BLaER1 treated with 17β-estradiol and CSF1 and Interleukin-3, amounts not matched to agents 10 nM and 100 nM (cell line): Measurements from ENCODE around the gene LIPE.

Source experiments
- H3K27ac ChIP-seq, 11 experiments: shearing (Covaris generic); formaldehyde crosslinking; 2 replicates each; pipeline ENCODE4 v1.8.1; 2022
- H3K27me3 ChIP-seq, 11 experiments: shearing (Covaris generic); formaldehyde crosslinking; 2 replicates each; pipeline ENCODE4 v1.8.1; 2022
- H3K36me3 ChIP-seq, 11 experiments: shearing (Covaris generic); formaldehyde crosslinking; 2 replicates each; pipeline ENCODE4 v1.8.1; 2022
- H3K4me1 ChIP-seq, 10 experiments: shearing (Covaris generic); formaldehyde crosslinking; 2 replicates each; pipeline ENCODE4 v1.8.1; 2022
- H3K4me2 ChIP-seq, 11 experiments: shearing (Covaris generic); formaldehyde crosslinking; 2 replicates each; pipeline ENCODE4 v1.8.1; 2022
- H3K4me3 ChIP-seq, 10 experiments: shearing (Covaris generic); formaldehyde crosslinking; 2 replicates each; pipeline ENCODE4 v1.8.1; 2022
- H3K9ac ChIP-seq, 11 experiments: shearing (Covaris generic); formaldehyde crosslinking; 2 replicates each; pipeline ENCODE4 v1.8.1; 2022
- H3K9me3 ChIP-seq, 11 experiments: shearing (Covaris generic); formaldehyde crosslinking; replicated peaks in 1 of 11; 2 replicates each; pipeline ENCODE4 v1.8.1; 2022
- H4K20me1 ChIP-seq, 11 experiments: shearing (Covaris generic); formaldehyde crosslinking; 2 replicates each; pipeline ENCODE4 v1.8.1; 2022
- Cebpa-rat ChIP-seq, 11 experiments: shearing (Covaris generic); IDR thresholded peaks; 2 replicates each; pipeline ENCODE4 v1.8.1; 2022

LIPE gene

DNA sequence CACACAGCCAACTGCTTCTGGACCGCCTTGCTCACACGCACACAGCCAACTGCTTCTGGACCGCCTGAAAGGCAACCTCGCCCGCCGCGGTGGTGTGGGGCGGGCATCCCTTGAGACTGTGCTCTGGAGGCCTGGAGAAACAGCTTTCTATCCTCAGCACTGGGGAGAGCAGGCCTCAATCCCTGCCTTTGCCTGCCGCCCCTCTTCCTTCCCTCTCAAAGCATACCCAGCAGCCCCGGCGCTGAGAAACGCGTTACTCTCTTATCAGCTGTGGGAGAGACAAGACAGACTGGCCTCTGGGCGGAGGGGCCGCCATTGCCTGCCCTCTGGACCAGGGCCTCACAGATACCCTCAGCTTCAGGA is 2.9 kb downstream of the LIPE start:
- H3K9ac ChIP-seq, result peak overlapping the region in 1 of 11 experiments; percentile 83; a peak in 2 of 22 replicates
- peak overlapping the region in 6 of 10 experiments; percentile 67 to 80 (median 76); a peak in 8 of 20 replicates for H3K4me3 ChIP-seq
- peak overlapping the region; percentile 83 to 99 (median 96) for H3K4me2 ChIP-seq
- H4K20me1 ChIP-seq, result peaks cover 0 to 24% (median 16%) of the 10 kb centered on the region in 11 experiments; a peak in 12 of 22 replicates
- 0 out of 22 replicates have a peak, but pooled peaks cover 0 to 4% (median 0%) of the 10 kb centered on the region in 11 experiments for H3K9me3 ChIP-seq
- H3K27me3 ChIP-seq, result no peaks in the 10 kb centered on the region
- H3K36me3 ChIP-seq, result no peaks in the 10 kb centered on the region
- TF ChIP-seq Cebpa-rat (IDR thresholded peaks at IDR 0.05), result no peak
- H3K27ac ChIP-seq, result peak overlapping the region in 4 of 11 experiments; percentile 75 to 88 (median 80); a peak in 3 of 22 replicates
- peaks cover 29 to 56% (median 46%) of the 10 kb centered on the region in 10 experiments for H3K4me1 ChIP-seq

DNA sequence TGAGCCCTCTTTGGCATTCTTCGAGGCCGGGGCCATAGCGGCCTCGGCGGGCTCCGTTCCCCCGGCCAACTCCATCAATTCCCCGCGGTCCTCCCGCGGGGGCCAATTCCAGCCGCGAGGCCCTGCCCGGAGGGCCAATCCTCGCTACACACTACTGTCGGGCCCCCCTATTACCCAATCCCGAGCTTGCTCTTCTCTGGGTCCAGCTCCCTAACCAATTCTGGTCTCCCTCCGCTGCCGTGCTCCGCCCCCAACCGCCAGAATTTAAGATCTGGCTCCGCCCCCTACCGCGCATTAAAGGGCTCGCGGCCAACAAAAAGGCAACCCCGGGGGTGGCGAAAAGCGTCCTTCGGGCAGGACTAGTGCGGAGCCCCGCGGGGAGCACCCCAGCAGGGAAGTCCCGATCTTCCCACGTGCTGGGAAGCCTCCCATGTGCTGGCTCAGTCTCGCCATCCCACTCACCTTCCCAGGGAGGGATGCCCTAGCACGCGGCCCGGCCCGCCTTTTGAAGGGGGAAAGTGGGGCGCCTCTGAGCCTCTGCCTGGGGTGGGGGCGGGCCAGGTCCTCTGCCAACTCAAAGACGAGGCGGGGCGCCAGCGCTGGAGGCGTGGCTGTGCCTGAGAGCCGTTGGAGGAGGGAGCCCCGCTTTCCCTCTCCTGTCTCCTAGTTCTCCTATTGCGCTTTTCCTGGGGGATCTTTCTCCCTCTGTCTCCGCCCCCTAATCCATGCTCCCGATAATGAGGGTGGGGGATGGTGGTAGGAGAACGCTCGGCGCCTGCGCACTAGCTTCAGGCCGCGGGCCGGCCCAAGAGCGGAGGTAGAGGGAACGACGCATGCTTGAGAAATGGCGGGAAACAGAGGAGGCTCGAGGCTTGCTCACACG is 3.5 kb downstream of the LIPE start:
- peaks cover 0 to 2% (median 0%) of the 10 kb centered on the region in 11 experiments; a peak in 2 of 22 replicates for H3K36me3 ChIP-seq
- TF ChIP-seq Cebpa-rat (IDR thresholded peaks at IDR 0.05), result peak in 2 of 11 experiments; percentile 24 to 29; a peak in 1 of 22 replicates
- H3K4me3 ChIP-seq, result peak overlapping the region; percentile 64 to 87 (median 78)
- H4K20me1 ChIP-seq, result peaks cover 0 to 29% (median 16%) of the 10 kb centered on the region in 11 experiments; a peak in 12 of 22 replicates
- peak overlapping the region; percentile 58 to 86 (median 80); a peak in 21 of 22 replicates for H3K9ac ChIP-seq
- H3K4me1 ChIP-seq, result peaks cover 29 to 59% (median 49%) of the 10 kb centered on the region in 10 experiments
- 0 out of 22 replicates have a peak, but pooled peaks cover 0 to 4% (median 0%) of the 10 kb centered on the region in 11 experiments for H3K9me3 ChIP-seq
- H3K4me2 ChIP-seq, result peak overlapping the region; percentile 83 to 99 (median 96)
- H3K27me3 ChIP-seq, result no peaks in the 10 kb centered on the region
- H3K27ac ChIP-seq, result peak overlapping the region in 10 of 11 experiments; percentile 20 to 88 (median 77); a peak in 18 of 22 replicates

DNA sequence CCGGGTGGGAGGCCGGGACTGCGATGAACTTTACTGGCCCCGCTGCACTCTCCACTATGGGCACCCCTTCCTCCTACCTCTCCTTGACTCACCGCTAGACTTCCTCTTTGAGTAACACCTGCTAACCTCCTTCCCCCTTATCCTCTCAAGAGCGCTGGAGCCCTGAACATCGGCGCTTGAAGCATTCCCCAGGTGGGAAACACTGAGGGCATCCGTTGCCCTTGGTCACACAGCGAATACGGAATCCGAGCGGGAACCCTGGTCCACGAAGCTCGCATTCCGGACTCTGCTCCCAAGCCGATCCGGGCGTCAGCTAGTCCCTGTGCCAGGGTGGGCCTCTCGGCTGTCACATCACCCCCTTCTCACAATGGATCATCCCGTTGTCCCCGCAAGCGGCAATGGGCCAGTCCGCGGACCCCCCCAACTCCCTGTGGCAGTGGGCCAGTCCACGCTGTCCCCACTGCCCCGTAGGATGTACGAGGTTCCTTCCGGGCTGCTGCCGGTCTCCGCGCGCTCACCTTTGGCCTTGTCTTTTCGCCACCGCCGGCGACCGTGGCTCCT is 4.2 kb downstream of the LIPE start:
- Histone ChIP-seq H3K4me2 (peak overlapping the region; percentile 83 to 99 (median 96)), H3K27me3 (no peaks in the 10 kb centered on the region), H3K9me3 (0 out of 22 replicates have a peak, but pooled peaks cover 0 to 4% (median 0%) of the 10 kb centered on the region in 11 experiments), H3K27ac (peak overlapping the region in 10 of 11 experiments; percentile 20 to 88 (median 77); a peak in 18 of 22 replicates), H3K4me3 (peak overlapping the region; percentile 64 to 87 (median 78)), H3K9ac (peak overlapping the region; percentile 58 to 86 (median 80); a peak in 21 of 22 replicates), H3K4me1 (peaks cover 29 to 59% (median 49%) of the 10 kb centered on the region in 10 experiments), H3K36me3 (peaks cover 0 to 9% (median 5%) of the 10 kb centered on the region in 11 experiments; a peak in 7 of 22 replicates), H4K20me1 (peaks cover 0 to 29% (median 16%) of the 10 kb centered on the region in 11 experiments; a peak in 12 of 22 replicates)
- TF ChIP-seq Cebpa-rat (IDR thresholded peaks at IDR 0.05), result no peak

DNA sequence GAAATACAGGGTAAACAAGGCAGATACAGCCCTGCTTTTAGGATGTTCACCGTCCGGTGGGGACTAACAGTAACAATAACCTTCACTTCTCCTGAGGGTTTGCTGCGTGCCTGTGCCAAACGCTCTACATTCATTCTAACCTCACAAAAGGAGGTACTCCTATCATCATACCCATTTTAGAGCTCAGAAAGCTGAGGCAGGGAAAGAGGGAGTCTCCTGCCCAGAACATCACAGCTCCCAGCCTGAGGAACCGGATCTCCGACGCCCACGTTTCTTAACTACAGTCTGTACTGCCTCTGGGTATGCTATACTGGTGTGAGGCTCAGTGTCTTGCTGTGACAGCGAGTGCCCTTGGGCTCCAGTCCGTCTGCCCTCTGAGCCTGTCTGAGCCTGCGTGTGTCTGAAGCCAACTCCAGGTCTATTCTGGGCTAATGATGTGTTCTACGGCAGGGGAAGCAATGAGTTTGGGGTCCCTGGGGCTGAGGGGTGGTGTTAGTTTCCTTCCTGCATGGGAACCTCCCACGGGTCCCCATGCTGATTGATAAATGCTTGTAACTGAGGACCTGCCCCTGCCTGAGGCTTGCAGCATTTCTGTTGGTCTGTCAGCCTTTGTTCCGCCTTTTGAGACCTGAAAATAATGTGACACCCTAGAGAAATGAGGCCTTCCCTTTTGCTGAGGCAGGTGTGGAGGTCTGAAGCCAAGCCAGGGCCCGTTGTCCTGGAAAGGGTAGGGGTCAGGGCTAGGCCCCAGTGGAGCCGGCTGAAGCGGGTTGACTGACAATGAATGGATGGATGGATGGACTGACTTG is 4.9 kb downstream of the LIPE start:
- peak overlapping the region; percentile 64 to 87 (median 78) for H3K4me3 ChIP-seq
- peaks cover 29 to 59% (median 49%) of the 10 kb centered on the region in 10 experiments for H3K4me1 ChIP-seq
- H3K9ac ChIP-seq, result peak overlapping the region; percentile 58 to 86 (median 80); a peak in 21 of 22 replicates
- TF ChIP-seq Cebpa-rat (IDR thresholded peaks at IDR 0.05), result no peak
- peaks cover 0 to 15% (median 9%) of the 10 kb centered on the region in 11 experiments; a peak in 9 of 22 replicates for H3K36me3 ChIP-seq
- H3K27me3 ChIP-seq, result no peaks in the 10 kb centered on the region
- H3K27ac ChIP-seq, result peak overlapping the region in 9 of 11 experiments; percentile 50 to 88 (median 79); a peak in 17 of 22 replicates
- H4K20me1 ChIP-seq, result peaks cover 0 to 29% (median 16%) of the 10 kb centered on the region in 11 experiments; a peak in 12 of 22 replicates
- 0 out of 22 replicates have a peak, but pooled peaks cover 0 to 4% (median 0%) of the 10 kb centered on the region in 11 experiments for H3K9me3 ChIP-seq
- H3K4me2 ChIP-seq, result peak overlapping the region; percentile 83 to 99 (median 96)

DNA sequence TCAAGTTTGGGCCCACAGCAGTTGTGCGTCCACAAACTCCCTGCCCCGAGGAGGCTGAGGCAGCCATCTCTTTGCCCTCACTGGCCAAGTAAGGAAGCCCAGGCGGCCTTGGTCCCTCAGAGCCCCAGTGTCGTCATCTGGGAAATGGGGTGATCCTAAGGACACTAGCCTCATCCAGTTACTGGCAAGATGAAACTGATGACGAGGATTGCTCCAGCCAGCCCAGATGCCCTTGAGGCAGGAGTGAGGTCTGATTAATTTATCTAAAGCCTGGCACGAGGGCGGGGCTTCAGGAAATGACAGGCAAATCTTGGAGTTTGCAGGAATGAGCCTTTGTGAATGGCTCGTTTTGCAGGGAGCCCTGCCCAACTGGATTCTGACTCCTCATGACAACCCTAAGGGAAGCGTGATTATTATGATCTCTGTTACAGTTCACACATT is 5.6 kb downstream of the LIPE start:
- 0 out of 22 replicates have a peak, but pooled peaks cover 0 to 4% (median 0%) of the 10 kb centered on the region in 11 experiments for H3K9me3 ChIP-seq
- H3K9ac ChIP-seq, result peak overlapping the region in 7 of 11 experiments; percentile 78 to 86 (median 84); a peak in 12 of 22 replicates
- peak overlapping the region; percentile 83 to 99 (median 96) for H3K4me2 ChIP-seq
- TF ChIP-seq Cebpa-rat (IDR thresholded peaks at IDR 0.05), result no peak
- H3K36me3 ChIP-seq, result peaks cover 0 to 19% (median 9%) of the 10 kb centered on the region in 11 experiments; a peak in 9 of 22 replicates
- peak overlapping the region in 5 of 11 experiments; percentile 79 to 88 (median 82); a peak in 9 of 22 replicates for H3K27ac ChIP-seq
- H3K4me1 ChIP-seq, result peaks cover 29 to 52% (median 48%) of the 10 kb centered on the region in 10 experiments
- peak overlapping the region in 3 of 10 experiments; percentile 74 to 85 (median 78); a peak in 4 of 20 replicates for H3K4me3 ChIP-seq
- no peaks in the 10 kb centered on the region for H3K27me3 ChIP-seq
- H4K20me1 ChIP-seq, result peaks cover 0 to 29% (median 16%) of the 10 kb centered on the region in 11 experiments; a peak in 12 of 22 replicates

DNA sequence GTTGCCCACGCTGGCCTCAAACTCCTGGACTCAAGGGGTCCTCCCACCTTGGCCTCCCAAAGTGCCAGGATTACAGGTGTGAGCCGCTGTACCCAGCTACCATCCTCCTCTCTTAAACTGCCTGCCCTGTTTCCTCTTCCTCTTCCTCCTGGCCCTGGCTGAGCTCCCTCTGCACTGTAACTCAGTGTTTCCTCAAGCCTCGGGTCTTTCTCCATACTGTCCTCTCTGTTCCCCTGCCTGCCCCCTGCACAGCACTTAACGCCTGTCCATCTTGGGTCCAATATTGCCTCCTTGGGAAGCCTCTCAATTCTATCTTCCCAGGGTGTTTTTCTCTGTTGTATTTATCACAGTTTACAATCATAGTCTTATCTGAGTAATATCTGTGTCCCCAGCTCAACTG is 6.1 kb downstream of the LIPE start:
- no peak overlapping the region for H3K4me3 ChIP-seq
- peaks cover 0 to 29% (median 16%) of the 10 kb centered on the region in 11 experiments; a peak in 12 of 22 replicates for H4K20me1 ChIP-seq
- H3K36me3 ChIP-seq, result peaks cover 0 to 19% (median 9%) of the 10 kb centered on the region in 11 experiments; a peak in 9 of 22 replicates
- peak overlapping the region; percentile 83 to 99 (median 96) for H3K4me2 ChIP-seq
- TF ChIP-seq Cebpa-rat (IDR thresholded peaks at IDR 0.05), result no peak
- H3K9ac ChIP-seq, result peak overlapping the region in 6 of 11 experiments; percentile 19 to 86 (median 84); a peak in 10 of 22 replicates
- peaks cover 29 to 50% (median 48%) of the 10 kb centered on the region in 10 experiments for H3K4me1 ChIP-seq
- no peaks in the 10 kb centered on the region for H3K27me3 ChIP-seq
- 0 out of 22 replicates have a peak, but pooled peaks cover 0 to 4% (median 0%) of the 10 kb centered on the region in 11 experiments for H3K9me3 ChIP-seq
- H3K27ac ChIP-seq, result peak overlapping the region in 5 of 11 experiments; percentile 11 to 88 (median 82); a peak in 7 of 22 replicates

DNA sequence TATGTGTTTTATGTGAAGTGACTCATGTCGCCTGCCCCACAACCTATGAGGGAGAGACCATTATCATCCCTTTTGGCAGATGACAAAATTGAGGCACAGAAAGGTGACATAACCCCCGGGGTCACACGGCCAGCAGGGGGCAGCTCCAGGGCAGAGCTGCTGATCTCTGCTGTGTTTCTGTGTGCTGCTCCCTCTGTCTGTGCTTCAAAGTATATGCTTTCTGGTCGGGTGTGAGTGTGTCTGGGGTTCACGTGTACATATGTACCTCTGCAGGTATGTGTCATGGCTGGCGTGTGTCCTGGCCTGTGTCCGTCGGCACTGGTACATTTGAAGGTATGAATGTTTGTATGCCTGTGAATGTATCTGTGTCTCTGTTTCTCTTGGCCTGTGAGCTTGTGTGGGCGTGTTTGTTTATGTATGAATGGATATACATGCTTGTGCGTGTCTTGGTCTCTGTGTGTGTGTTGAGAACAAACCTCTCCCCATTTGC is 7.1 kb downstream of the LIPE start:
- Histone ChIP-seq H3K9ac (no peak overlapping the region; a peak in 1 of 22 replicates), H3K27me3 (no peaks in the 10 kb centered on the region), H3K9me3 (0 out of 22 replicates have a peak, but pooled peaks cover 0 to 4% (median 0%) of the 10 kb centered on the region in 11 experiments), H3K4me2 (peak overlapping the region in 2 of 11 experiments; percentile 91 to 96; a peak in 3 of 22 replicates), H3K4me1 (peaks cover 29 to 50% (median 48%) of the 10 kb centered on the region in 10 experiments), H3K4me3 (no peak overlapping the region), H4K20me1 (peaks cover 0 to 31% (median 16%) of the 10 kb centered on the region in 11 experiments; a peak in 12 of 22 replicates), H3K36me3 (peaks cover 0 to 29% (median 9%) of the 10 kb centered on the region in 11 experiments; a peak in 9 of 22 replicates), H3K27ac (no peak overlapping the region)
- TF ChIP-seq Cebpa-rat (IDR thresholded peaks at IDR 0.05), result no peak
